GM21528 (cell line): ENCODE results near the gene SAMD1.

Source experiments
- ATAC-seq: cut with Tn5 transposase; IDR thresholded peaks from one replicate; pipeline ENCODE4 v1.9.1; 2021; ENCODE audit warnings: mild to moderate bottlenecking, moderate library complexity; ENCODE audit not compliant: unreplicated experiment, low FRiP score

The SAMD1 gene

GRCh38 chr19:14090509-14091080, at the start of gene SAMD1:
Gene SAMD1 (minus strand): TSS chr19:14090751.
- peak; percentile 29 for ATAC-seq

GRCh38 chr19:14139944-14140343, 49.4 kb upstream of the SAMD1 start:
- ATAC-seq = no peak

- ATAC-seq = no peak
These were observed 48.2 kb upstream of the SAMD1 start for GRCh38 chr19:14138576-14139265.

GRCh38 chr19:14136509-14137281, 46.1 kb upstream of the SAMD1 start, which contains the start of gene ASF1B:
Gene ASF1B (minus strand): TSS chr19:14136589. CDS start chr19:14136456, 133 bp downstream.
- peak; percentile 78 for ATAC-seq

- ATAC-seq = no peak
These were observed 45.5 kb upstream of the SAMD1 start for GRCh38 chr19:14135985-14136508.

GRCh38 chr19:14135355-14135754, 44.8 kb upstream of the SAMD1 start:
- no peak for ATAC-seq

GRCh38 chr19:14127929-14128509, 37.5 kb upstream of the SAMD1 start:
- no peak for ATAC-seq

GRCh38 chr19:14127176-14127575, 36.6 kb upstream of the SAMD1 start:
- ATAC-seq = no peak

- no peak for ATAC-seq
These were observed 32.4 kb upstream of the SAMD1 start for GRCh38 chr19:14122924-14123323.

- no peak for ATAC-seq
These were observed 29.9 kb upstream of the SAMD1 start for GRCh38 chr19:14120497-14120780.

- no peak for ATAC-seq
These were observed 29.3 kb upstream of the SAMD1 start for GRCh38 chr19:14119644-14120496.

GRCh38 chr19:14119146-14119545, 28.6 kb upstream of the SAMD1 start:
- no peak for ATAC-seq

- ATAC-seq = peak; percentile 24
These were observed 27.9 kb upstream of the SAMD1 start for GRCh38 chr19:14118165-14119051.

- peak; percentile 83 for ATAC-seq
These were observed 27.2 kb upstream of the SAMD1 start, which contains the start of gene PRKACA for GRCh38 chr19:14117668-14118164. Gene PRKACA (minus strand): TSS chr19:14117762. CDS start chr19:14117547, 215 bp downstream.

GRCh38 chr19:14116918-14117578, 26.5 kb upstream of the SAMD1 start:
- no peak for ATAC-seq

- ATAC-seq = no peak
These were observed 26.0 kb upstream of the SAMD1 start for GRCh38 chr19:14116525-14116917.

GRCh38 chr19:14115756-14116155, 25.2 kb upstream of the SAMD1 start:
- no peak for ATAC-seq

- no peak for ATAC-seq
These were observed 24.3 kb upstream of the SAMD1 start for GRCh38 chr19:14114854-14115253.
